ENCODE measurements around the gene NAB2. TPM values are rescaled to one million over a fixed set of nuclear protein-coding genes. Genes with fewer than 3 reads are reported as not detected.

Gene NAB2
- total RNA-seq, 1 experiment from 2014 or later = 17.4 TPM

- H3F3A ChIP-seq (ENCODE audit: low read length, unreplicated experiment) = no peaks in the 10 kb centered on the region
- H3K9me3 ChIP-seq (ENCODE audit: low read length) = no peaks in the 10 kb centered on the region
- H3K36me3 ChIP-seq (ENCODE audit: low read depth, low read length) = no peaks in the 10 kb centered on the region
- DNase-seq (peak; percentile 32), ATAC-seq (peak; percentile 19)
- H3K4me3 ChIP-seq (ENCODE audit: low read length) = peak overlapping the region; percentile 69
- H3K4me2 ChIP-seq (ENCODE audit: low read length) = peak overlapping the region; percentile 95
- no peaks in the 10 kb centered on the region for H3K79me2 ChIP-seq (ENCODE audit: low read length)
- CTCF ChIA-PET = interaction anchor here (2.3 to 2.6 kb wide), 2 partner anchors 23 to 40 kb away, joined by 17 to 78 read pairs; partner anchors contain the start of gene NAB2
- POLR2A ChIA-PET (ENCODE audit: unreplicated experiment) = interaction anchor here (1.0 kb wide), 1 partner anchor 422 kb away, joined by 4 read pairs; the partner anchor contains the start of gene PTGES3
- TSS peak; percentile 75 for BruUV-seq (replicated peaks)
- intact Hi-C loops (cut with micrococcal nuclease) = loop anchor here (1.0 kb wide), 1 partner anchor 22 kb away; no protein-coding TSS in a partner anchor
- peak overlapping the region; percentile 82 for H3K27ac ChIP-seq (ENCODE audit: low read length)
- TF ChIP-seq EZH2 (IDR thresholded peaks at IDR 0.05; ENCODE audit: low read length, unreplicated experiment) = no peak
- no peak for TF ChIP-seq EZH2phosphoT487 (IDR thresholded peaks at IDR 0.05; ENCODE audit: borderline replicate concordance, low read length)
- no peak for TF ChIP-seq CTCF (conservative IDR thresholded peaks at IDR 0.05; ENCODE audit: low read depth, low read length)
- peaks cover 32% of the 10 kb centered on the region for H3K4me1 ChIP-seq (ENCODE audit: insufficient read depth, low read length)
- no peaks in the 10 kb centered on the region for H4K20me1 ChIP-seq (ENCODE audit: low read length)
- H3K9ac ChIP-seq (ENCODE audit: low read length) = peak overlapping the region; percentile 74
- H3K9me2 ChIP-seq (replicated peaks; ENCODE audit: low read length) = no peaks in the 10 kb centered on the region
- H2AFZ ChIP-seq (ENCODE audit: low read length) = peak overlapping the region; percentile 74
- H3K27me3 ChIP-seq (ENCODE audit: low read length) = no peaks in the 10 kb centered on the region
These were observed 21.5 kb downstream of the NAB2 start for GRCh38 chr12:57110104-57111030.

GRCh38 chr12:57111031-57111734, 22.3 kb downstream of the NAB2 start, which contains the start of gene STAT6:
Gene STAT6, minus strand, starts transcription at chr12:57111362. Its CDS starts 3,084 bp downstream, at chr12:57108278.
- peak within 1 kb of the TSS; percentile 82 for H3K27ac ChIP-seq (ENCODE audit: low read length)
- no peaks in the 10 kb centered on the region for H3F3A ChIP-seq (ENCODE audit: low read length, unreplicated experiment)
- TF ChIP-seq EZH2 (IDR thresholded peaks at IDR 0.05; ENCODE audit: low read length, unreplicated experiment) (no peak), EZH2phosphoT487 (IDR thresholded peaks at IDR 0.05; ENCODE audit: borderline replicate concordance, low read length) (no peak), CTCF (conservative IDR thresholded peaks at IDR 0.05; ENCODE audit: low read depth, low read length) (no peak)
- no peaks in the 10 kb centered on the region for H3K9me2 ChIP-seq (replicated peaks; ENCODE audit: low read length)
- H3K79me2 ChIP-seq (ENCODE audit: low read length) = no peaks in the 10 kb centered on the region
- ATAC-seq (peak; percentile 53), DNase-seq (peak; percentile 59)
- CTCF ChIA-PET = interaction anchor here (0.7 to 2.6 kb wide), 7 partner anchors 23 to 103 kb away, joined by 4 to 78 read pairs (median 10); partner anchors contain the start of genes NAB2, NEMP1 and TAC3
- peaks cover 32% of the 10 kb centered on the region for H3K4me1 ChIP-seq (ENCODE audit: insufficient read depth, low read length)
- no peaks in the 10 kb centered on the region for H3K27me3 ChIP-seq (ENCODE audit: low read length)
- H2AFZ ChIP-seq (ENCODE audit: low read length) = peak within 1 kb of the TSS; percentile 74
- intact Hi-C loops (cut with micrococcal nuclease) = loop anchor here (1.0 kb wide), 1 partner anchor 23 kb away; no protein-coding TSS in a partner anchor
- no peaks in the 10 kb centered on the region for H3K36me3 ChIP-seq (ENCODE audit: low read depth, low read length)
- POLR2A ChIA-PET (ENCODE audit: unreplicated experiment) = interaction anchor here (0.7 to 1.5 kb wide), 4 partner anchors 23 to 564 kb away, joined by 3 to 6 read pairs (median 5); partner anchors contain the start of gene PTGES3
- peak within 1 kb of the TSS; percentile 95 for H3K4me2 ChIP-seq (ENCODE audit: low read length)
- peak within 1 kb of the TSS; percentile 69 for H3K4me3 ChIP-seq (ENCODE audit: low read length)
- H4K20me1 ChIP-seq (ENCODE audit: low read length) = no peaks in the 10 kb centered on the region
- H3K9ac ChIP-seq (ENCODE audit: low read length) = peak within 1 kb of the TSS; percentile 74
- BruUV-seq (replicated peaks) = no TSS peak
- no peaks in the 10 kb centered on the region for H3K9me3 ChIP-seq (ENCODE audit: low read length)
